PC-3 (cell line): ENCODE results near the gene DTWD2.

ENCODE experiments used
- EZH2 ChIP-seq: fragments of 300-600 bp; sonication (generic); IDR thresholded peaks from one replicate; pipeline ENCODE4 v1.6.1; 2017; ENCODE audit warnings: antibody characterized with exemption, mild to moderate bottlenecking, low read length; ENCODE audit not compliant: unreplicated experiment
- TF ChIP-seq, protein P1 (sequence below): fragments of 300-600 bp; sonication (generic); conservative IDR thresholded peaks from 2 replicates; pipeline ENCODE4 v1.5.1; 2017; ENCODE audit warnings: antibody characterized with exemption, low read depth, mild to moderate bottlenecking, low read length

DNA sequence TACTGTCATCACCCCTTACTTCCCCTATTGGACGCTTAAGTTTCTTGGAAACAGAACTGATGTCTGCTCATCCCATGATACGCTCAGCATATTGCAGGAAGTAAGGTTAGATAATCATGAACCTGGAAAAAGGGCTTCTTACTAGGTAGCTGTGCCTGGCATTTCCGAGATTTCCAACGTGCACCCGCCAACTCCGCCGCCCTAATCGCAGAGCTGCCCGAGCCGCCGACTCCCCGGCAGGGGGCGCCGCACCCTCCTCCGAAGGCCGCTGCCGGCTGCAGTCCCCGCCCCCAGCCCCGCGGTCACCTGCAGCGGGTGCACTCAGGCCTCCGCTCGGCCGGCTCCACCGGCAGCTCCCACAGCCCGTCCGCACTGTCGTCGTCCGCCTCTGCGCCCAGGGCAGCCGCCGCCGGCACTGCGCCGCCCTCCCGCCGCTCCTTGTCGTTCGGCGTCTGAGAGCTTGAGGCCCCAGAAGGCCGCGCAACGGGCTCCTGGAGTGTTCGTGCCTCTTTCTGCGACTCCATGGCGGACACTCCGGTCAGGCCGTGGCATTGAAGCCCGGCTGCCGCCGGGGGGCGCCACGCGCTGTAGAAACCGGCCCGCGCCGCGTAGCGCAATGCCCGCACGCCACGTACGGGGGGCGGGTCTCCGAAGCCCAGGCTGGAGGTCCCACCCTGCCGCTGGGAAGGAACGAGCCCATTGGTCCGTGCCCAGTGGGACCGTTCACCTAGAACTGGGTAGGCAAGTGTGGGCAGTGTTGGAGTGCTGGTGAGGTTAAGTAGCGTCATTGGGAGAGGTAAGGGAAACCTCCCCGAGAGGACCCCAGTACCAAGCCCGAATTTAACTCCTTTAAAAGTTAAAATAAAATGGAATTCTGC lies at the start of gene DTWD2:
- TF ChIP-seq, protein P1, sequence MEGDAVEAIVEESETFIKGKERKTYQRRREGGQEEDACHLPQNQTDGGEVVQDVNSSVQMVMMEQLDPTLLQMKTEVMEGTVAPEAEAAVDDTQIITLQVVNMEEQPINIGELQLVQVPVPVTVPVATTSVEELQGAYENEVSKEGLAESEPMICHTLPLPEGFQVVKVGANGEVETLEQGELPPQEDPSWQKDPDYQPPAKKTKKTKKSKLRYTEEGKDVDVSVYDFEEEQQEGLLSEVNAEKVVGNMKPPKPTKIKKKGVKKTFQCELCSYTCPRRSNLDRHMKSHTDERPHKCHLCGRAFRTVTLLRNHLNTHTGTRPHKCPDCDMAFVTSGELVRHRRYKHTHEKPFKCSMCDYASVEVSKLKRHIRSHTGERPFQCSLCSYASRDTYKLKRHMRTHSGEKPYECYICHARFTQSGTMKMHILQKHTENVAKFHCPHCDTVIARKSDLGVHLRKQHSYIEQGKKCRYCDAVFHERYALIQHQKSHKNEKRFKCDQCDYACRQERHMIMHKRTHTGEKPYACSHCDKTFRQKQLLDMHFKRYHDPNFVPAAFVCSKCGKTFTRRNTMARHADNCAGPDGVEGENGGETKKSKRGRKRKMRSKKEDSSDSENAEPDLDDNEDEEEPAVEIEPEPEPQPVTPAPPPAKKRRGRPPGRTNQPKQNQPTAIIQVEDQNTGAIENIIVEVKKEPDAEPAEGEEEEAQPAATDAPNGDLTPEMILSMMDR = peak; percentile 79
- no peak for TF ChIP-seq EZH2
